Skeletal muscle tissue (tissue), 4 donors: Measurements from ENCODE around the gene BDNF. TPM values are rescaled to one million over a fixed set of nuclear protein-coding genes. Genes with fewer than 3 reads are reported as not detected.

ENCODE experiments used
- H3K27ac ChIP-seq: one replicate; pipeline ENCODE4 v1.7.0; 2013; ENCODE audit warnings: mild to moderate bottlenecking, low read depth, low read length, inconsistent platforms
- H3K27me3 ChIP-seq, 3 donors: one replicate each; pipeline ENCODE4 v1.7.0; 2013; ENCODE audit warnings: low read length in 3 of 3; ENCODE audit not compliant: control insufficient read depth in 3 of 3, insufficient read depth in 3 of 3
- H3K36me3 ChIP-seq, 3 donors: one replicate each; pipeline ENCODE4 v1.7.0; 2013; ENCODE audit warnings: low read length in 3 of 3; ENCODE audit not compliant: control insufficient read depth in 3 of 3, insufficient read depth in 3 of 3
- H3K4me1 ChIP-seq, 3 donors: one replicate each; pipeline ENCODE4 v1.7.0; 2013; ENCODE audit warnings: low read length in 3 of 3, mild to moderate bottlenecking in 3 of 3; ENCODE audit not compliant: control insufficient read depth in 3 of 3, insufficient read depth in 3 of 3
- H3K4me3 ChIP-seq, 3 donors: one replicate each; pipeline ENCODE4 v1.7.0; 2013; ENCODE audit warnings: low read length in 3 of 3
- H3K9ac ChIP-seq, 3 donors: one replicate each; pipeline ENCODE4 v1.7.0; 2013; ENCODE audit warnings: low read length in 3 of 3, mild to moderate bottlenecking in 3 of 3, moderate library complexity in 2 of 3, low read depth in 1 of 3
- H3K9me3 ChIP-seq, 3 donors: one replicate each; pipeline ENCODE4 v1.7.0; 2013; ENCODE audit warnings: low read length in 3 of 3; ENCODE audit not compliant: control insufficient read depth in 3 of 3
- total RNA-seq: library from RNA; depleted of rRNA; stranded (reverse); fragments of >200 nt; gene quantifications from one replicate; pipeline ENCODE4 v1.2.3, GENCODE V29; 2014
- donor health status: Osteomylitis.

The BDNF gene
- total RNA-seq, 1 donor from 2014 or later, result 1.0 TPM

DNA sequence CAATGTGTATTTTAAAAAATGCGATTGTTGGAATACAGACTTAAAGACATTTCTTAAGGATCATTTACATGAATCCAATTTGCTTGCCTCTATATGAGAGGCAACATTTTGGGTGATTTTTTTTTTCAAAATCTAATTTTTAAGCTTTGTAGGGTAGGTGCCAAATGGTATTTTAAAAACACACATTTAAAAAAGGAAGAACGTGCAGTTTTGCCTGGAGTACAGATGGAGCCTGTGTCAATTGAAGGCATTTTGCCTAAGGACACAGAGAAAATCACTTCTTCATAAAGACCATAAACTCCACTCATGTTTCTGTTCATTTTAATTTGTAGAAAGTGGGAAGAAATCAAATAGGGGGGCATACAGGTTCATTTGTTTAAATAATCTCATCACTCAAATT is 91.3 kb downstream of the BDNF start:
- no peak overlapping the region for H3K9ac ChIP-seq

DNA sequence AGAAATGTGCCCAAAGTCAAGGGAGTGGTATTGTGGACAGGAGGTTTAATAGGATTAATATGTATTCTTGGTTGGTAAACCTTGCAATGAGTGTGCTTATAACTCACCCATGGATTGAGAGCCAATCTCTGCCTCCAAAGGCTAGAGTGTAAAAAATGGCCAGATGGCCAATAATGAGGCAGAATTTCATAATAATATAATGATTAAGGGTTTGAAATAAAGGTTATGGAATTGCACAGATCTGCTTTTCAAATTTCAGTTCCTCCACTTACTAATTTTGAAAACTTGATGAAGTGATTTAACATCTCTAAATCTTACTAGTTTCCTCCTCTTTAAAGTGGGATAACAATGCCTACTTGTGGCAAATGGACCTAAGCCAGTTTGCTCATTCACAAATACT is 94.8 kb downstream of the BDNF start:
- Histone ChIP-seq H3K36me3 (no peaks in the 10 kb centered on the region), H3K27me3 (no peaks in the 10 kb centered on the region), H3K4me1 (no peaks in the 10 kb centered on the region), H3K27ac (no peak overlapping the region), H3K4me3 (no peak overlapping the region), H3K9me3 (no peaks in the 10 kb centered on the region), H3K9ac (no peak overlapping the region)

More for the DNA sequence above, 91.3 kb downstream of the BDNF start:
- H3K36me3 ChIP-seq, result no peaks in the 10 kb centered on the region
- H3K27me3 ChIP-seq, result no peaks in the 10 kb centered on the region
- no peaks in the 10 kb centered on the region for H3K9me3 ChIP-seq
- H3K27ac ChIP-seq, result no peak overlapping the region
- no peak overlapping the region for H3K4me3 ChIP-seq
- H3K4me1 ChIP-seq, result no peaks in the 10 kb centered on the region

Other genes with a start within 250 kb of the BDNF start
- 43.8 TPM for gene LGR4, start 227.7 kb downstream of the BDNF start, total RNA-seq
- 29.7 TPM for gene LIN7C, start 193.7 kb downstream of the BDNF start, total RNA-seq